SK-N-SH (cell line): ENCODE results near the gene GALNS.

Experiments used
- FOXJ3 ChIP-seq: sonication (generic); formaldehyde crosslinking; IDR thresholded peaks from 2 replicates; pipeline ENCODE4 v1.5.1; 2020; ENCODE audit warnings: mild to moderate bottlenecking, missing genetic modification reagents
- TF ChIP-seq, protein P1 (sequence below): fragments of 200-600 bp; sonication (generic); IDR thresholded peaks from 2 replicates; pipeline ENCODE4 v1.6.1; 2017; ENCODE audit warnings: antibody characterized with exemption, mild to moderate bottlenecking, moderate library complexity

DNA sequence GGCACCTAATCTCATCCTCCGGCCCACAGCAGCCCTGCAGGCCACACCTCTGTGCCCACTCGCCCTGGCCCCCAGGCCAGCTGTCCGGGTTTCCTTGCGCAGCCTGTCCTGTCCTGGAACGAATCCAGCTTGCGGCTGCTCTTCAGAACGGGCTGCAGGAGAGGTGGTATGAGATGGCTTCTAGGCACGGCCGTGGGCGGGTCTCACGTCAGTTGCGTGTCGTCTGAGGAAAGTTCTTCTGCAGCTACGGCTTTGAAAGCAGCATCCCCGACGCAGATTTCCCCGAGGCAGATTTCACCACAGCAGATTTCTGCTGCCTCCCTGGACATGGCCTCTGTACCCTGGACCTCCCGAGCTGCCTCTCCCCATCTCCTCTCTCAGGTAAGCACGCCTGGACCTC, 18.2 kb downstream of the GALNS start:
- TF ChIP-seq, protein P1, sequence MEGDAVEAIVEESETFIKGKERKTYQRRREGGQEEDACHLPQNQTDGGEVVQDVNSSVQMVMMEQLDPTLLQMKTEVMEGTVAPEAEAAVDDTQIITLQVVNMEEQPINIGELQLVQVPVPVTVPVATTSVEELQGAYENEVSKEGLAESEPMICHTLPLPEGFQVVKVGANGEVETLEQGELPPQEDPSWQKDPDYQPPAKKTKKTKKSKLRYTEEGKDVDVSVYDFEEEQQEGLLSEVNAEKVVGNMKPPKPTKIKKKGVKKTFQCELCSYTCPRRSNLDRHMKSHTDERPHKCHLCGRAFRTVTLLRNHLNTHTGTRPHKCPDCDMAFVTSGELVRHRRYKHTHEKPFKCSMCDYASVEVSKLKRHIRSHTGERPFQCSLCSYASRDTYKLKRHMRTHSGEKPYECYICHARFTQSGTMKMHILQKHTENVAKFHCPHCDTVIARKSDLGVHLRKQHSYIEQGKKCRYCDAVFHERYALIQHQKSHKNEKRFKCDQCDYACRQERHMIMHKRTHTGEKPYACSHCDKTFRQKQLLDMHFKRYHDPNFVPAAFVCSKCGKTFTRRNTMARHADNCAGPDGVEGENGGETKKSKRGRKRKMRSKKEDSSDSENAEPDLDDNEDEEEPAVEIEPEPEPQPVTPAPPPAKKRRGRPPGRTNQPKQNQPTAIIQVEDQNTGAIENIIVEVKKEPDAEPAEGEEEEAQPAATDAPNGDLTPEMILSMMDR = no peak
- no peak for TF ChIP-seq FOXJ3
